Measurements from ENCODE around the gene HOTAIR.
A peak's percentile ranks its signal among the peaks of the same experiment; 100 is the strongest.

DNA sequence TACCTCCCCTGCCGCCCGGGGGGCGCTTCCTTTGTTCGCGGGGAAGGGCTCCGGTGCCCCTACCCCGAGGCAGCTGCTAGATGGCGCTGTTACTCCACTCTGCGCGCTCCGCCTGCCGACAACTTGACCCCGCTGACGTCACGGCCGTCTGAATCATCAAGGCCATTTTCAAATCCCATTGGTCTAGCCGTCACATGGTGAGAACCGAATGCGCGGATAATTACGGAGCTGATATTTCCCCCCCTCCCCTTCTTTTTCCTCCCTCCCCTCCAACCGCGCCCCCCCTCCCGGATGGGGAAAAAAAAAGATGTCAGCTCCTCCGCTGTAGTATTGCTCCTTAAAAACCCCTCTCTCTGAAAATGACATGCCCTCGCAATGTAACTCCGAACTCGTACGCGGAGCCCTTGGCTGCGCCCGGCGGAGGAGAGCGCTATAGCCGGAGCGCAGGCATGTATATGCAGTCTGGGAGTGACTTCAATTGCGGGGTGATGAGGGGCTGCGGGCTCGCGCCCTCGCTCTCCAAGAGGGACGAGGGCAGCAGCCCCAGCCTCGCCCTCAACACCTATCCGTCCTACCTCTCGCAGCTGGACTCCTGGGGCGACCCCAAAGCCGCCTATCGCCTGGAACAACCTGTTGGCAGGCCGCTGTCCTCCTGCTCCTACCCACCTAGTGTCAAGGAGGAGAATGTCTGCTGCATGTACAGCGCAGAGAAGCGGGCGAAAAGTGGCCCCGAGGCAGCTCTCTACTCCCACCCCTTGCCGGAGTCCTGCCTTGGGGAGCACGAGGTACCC, 10.3 kb upstream of the HOTAIR start, which contains the start of gene HOXC10:
- TF ChIP-seq, protein P1, sequence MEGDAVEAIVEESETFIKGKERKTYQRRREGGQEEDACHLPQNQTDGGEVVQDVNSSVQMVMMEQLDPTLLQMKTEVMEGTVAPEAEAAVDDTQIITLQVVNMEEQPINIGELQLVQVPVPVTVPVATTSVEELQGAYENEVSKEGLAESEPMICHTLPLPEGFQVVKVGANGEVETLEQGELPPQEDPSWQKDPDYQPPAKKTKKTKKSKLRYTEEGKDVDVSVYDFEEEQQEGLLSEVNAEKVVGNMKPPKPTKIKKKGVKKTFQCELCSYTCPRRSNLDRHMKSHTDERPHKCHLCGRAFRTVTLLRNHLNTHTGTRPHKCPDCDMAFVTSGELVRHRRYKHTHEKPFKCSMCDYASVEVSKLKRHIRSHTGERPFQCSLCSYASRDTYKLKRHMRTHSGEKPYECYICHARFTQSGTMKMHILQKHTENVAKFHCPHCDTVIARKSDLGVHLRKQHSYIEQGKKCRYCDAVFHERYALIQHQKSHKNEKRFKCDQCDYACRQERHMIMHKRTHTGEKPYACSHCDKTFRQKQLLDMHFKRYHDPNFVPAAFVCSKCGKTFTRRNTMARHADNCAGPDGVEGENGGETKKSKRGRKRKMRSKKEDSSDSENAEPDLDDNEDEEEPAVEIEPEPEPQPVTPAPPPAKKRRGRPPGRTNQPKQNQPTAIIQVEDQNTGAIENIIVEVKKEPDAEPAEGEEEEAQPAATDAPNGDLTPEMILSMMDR (conservative IDR thresholded peaks at IDR 0.05 in 1 of 2, IDR thresholded peaks at IDR 0.05 in 1 of 2; ENCODE audit: low read depth in 1 of 2, low read length in 2 of 2) = peak; percentile 25 to 54
- peak; percentile 91 for TF ChIP-seq EZH2 (IDR thresholded peaks at IDR 0.05; ENCODE audit: low read length, missing control alignments)
